Uterus (tissue), 4 donors: ENCODE measurements around the gene IRF7. TPM values are rescaled to one million over a fixed set of nuclear protein-coding genes. Genes with fewer than 3 reads are reported as not detected.

Source experiments
- DNase-seq, 2 donors: peaks; one replicate each; pipeline ENCODE4 v3.0.0-alpha.2; 2019 to 2020
- H3K27ac ChIP-seq, 2 donors: fragments of 200-600 bp; sonication (generic); 1 replicate in 1 of 2; 2 replicates in 1 of 2; pipeline ENCODE4 v1.5.1; 2016 to 2018
- H3K27me3 ChIP-seq, 2 donors: fragments of 200-600 bp; sonication (generic); one replicate each; pipeline ENCODE4 v1.5.1; 2018 to 2019; ENCODE audit warnings: control low read depth in 1 of 2
- H3K36me3 ChIP-seq, 2 donors: fragments of 200-600 bp; sonication (generic); one replicate each; pipeline ENCODE4 v1.5.1; 2019; ENCODE audit warnings: control low read depth in 1 of 2
- H3K4me1 ChIP-seq, 2 donors: fragments of 200-600 bp; sonication (generic); one replicate each; pipeline ENCODE4 v1.5.1; 2018 to 2019; ENCODE audit warnings: control low read depth in 1 of 2
- H3K4me3 ChIP-seq, 2 donors: fragments of 200-600 bp; sonication (generic); 1 replicate in 1 of 2; 2 replicates in 1 of 2; pipeline ENCODE4 v1.5.1; 2018 to 2019; ENCODE audit warnings: mild to moderate bottlenecking in 1 of 2
- H3K9me3 ChIP-seq, 2 donors: fragments of 200-600 bp; sonication (generic); one replicate each; pipeline ENCODE4 v1.5.1; 2019; ENCODE audit warnings: control low read depth in 1 of 2
- CTCF ChIP-seq, 4 experiments: fragments of 200-600 bp in 2 of 4; fragments of 450-650 bp in 2 of 4; sonication (generic) in 2 of 4; IDR thresholded peaks; one replicate each; pipeline ENCODE4 v1.5.1; 2016 to 2019; ENCODE audit warnings: antibody characterized with exemption in 4 of 4, mild to moderate bottlenecking in 2 of 4, moderate library complexity in 1 of 4
- POLR2A ChIP-seq, 2 donors: fragments of 450-650 bp; IDR thresholded peaks; one replicate each; pipeline ENCODE4 v1.6.1; 2016; ENCODE audit warnings: antibody characterized with exemption in 2 of 2, mild to moderate bottlenecking in 1 of 2, moderate library complexity in 1 of 2
- intact Hi-C: fragments of 100-400 bp; cut with DNase I; formaldehyde crosslinking; loops from one replicate; pipeline ENCODE4 v1.15.1; 2023; ENCODE audit warnings: low total_unique reads
- total RNA-seq, 4 donors: library from RNA; depleted of rRNA in 3 of 4; stranded (reverse); fragments of >200 nt in 3 of 4; gene quantifications; one replicate each; pipeline versions ENCODE4 v1.1.0 to v1.2.4, GENCODE V29; 2014 to 2023
- donor health status: DM: yes; HTN: yes; CAD: no.

IRF7 gene
- total RNA-seq, 4 donors from 2014 or later: 9.1 to 33.6 (median 13.1) TPM

GRCh38 chr11:626475-627307 lies 10.9 kb upstream of the IRF7 start, which contains the start of gene SCT:
Gene SCT, minus strand, starts transcription at chr11:627181. Its CDS starts 38 bp downstream, at chr11:627143.
- Histone ChIP-seq H3K36me3 (no peaks in the 10 kb centered on the region), H3K9me3 (no peaks in the 10 kb centered on the region), H3K4me3 (no peak within 1 kb of the TSS), H3K4me1 (no peaks in the 10 kb centered on the region), H3K27me3 (no peaks in the 10 kb centered on the region), H3K27ac (no peak within 1 kb of the TSS)
- TF ChIP-seq POLR2A (IDR thresholded peaks at IDR 0.05) (no peak), CTCF (IDR thresholded peaks at IDR 0.05) (no peak)
- DNase-seq: no peak
- intact Hi-C loops: no loop called here

DNA sequence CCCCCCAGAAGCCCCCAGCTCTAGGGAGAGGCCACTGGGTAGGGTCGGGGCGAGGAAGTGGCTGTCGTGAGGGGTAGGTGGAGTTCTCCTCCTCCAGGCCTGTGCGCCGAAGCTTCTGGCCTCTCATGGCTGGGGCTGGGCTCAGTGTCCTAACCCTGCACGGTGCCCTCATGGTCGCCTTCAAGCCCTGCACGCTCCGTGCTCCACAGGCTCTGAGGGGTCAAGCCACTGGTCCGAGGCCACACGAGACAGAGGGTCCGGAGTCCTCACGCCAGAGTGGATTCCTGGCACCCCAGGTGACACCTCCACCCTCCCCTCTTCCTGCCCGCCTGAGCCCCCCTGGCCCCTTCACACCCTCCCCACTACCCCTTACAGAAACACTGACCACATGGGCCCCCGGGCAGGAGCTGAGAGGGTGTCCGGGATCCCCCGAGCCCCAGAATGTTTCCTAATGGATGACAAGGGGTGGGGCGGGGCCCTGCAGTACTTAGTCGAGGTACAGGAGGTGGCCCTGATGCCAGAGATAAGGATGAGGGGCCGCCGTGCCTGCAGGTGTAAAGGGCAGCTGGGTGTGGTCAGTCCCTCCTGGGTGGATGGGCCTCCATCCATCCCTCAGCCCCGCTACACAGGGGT lies 10.0 kb upstream of the IRF7 start:
- Histone ChIP-seq H3K4me3 (no peak overlapping the region), H3K27ac (no peak overlapping the region), H3K36me3 (no peaks in the 10 kb centered on the region), H3K9me3 (no peaks in the 10 kb centered on the region), H3K4me1 (no peaks in the 10 kb centered on the region), H3K27me3 (no peaks in the 10 kb centered on the region)
- intact Hi-C loops: no loop called here
- TF ChIP-seq POLR2A (IDR thresholded peaks at IDR 0.05) (no peak), CTCF (IDR thresholded peaks at IDR 0.05) (no peak)
- DNase-seq: no peak

- intact Hi-C loops: no loop called here
- DNase-seq: no peak
- Histone ChIP-seq H3K36me3 (no peaks in the 10 kb centered on the region), H3K4me3 (no peak within 1 kb of the TSS), H3K9me3 (no peaks in the 10 kb centered on the region), H3K27ac (no peak within 1 kb of the TSS), H3K4me1 (no peaks in the 10 kb centered on the region), H3K27me3 (no peaks in the 10 kb centered on the region)
- TF ChIP-seq POLR2A (IDR thresholded peaks at IDR 0.05): no peak
- TF ChIP-seq CTCF (IDR thresholded peaks at IDR 0.05): no peak
Measured at GRCh38 chr11:624705-625635, 9.2 kb upstream of the IRF7 start, which contains the start of gene CDHR5. Gene CDHR5, minus strand, starts transcription at chr11:624955. Its CDS starts 53 bp downstream, at chr11:624902.

GRCh38 chr11:623999-624704 lies 8.4 kb upstream of the IRF7 start:
- intact Hi-C loops: no loop called here
- H3K27ac ChIP-seq: no peak overlapping the region
- H3K36me3 ChIP-seq: no peaks in the 10 kb centered on the region
- H3K4me3 ChIP-seq: no peak overlapping the region
- DNase-seq: no peak
- H3K9me3 ChIP-seq: no peaks in the 10 kb centered on the region
- no peaks in the 10 kb centered on the region for H3K4me1 ChIP-seq
- TF ChIP-seq CTCF (IDR thresholded peaks at IDR 0.05) (no peak), POLR2A (IDR thresholded peaks at IDR 0.05) (no peak)
- no peaks in the 10 kb centered on the region for H3K27me3 ChIP-seq
